T-cell (primary cell): ENCODE results near the gene TMEM178A. TPM values are rescaled to one million over a fixed set of nuclear protein-coding genes. Genes with fewer than 3 reads are reported as not detected.

Experiments
- ATAC-seq, 4 experiments: fragments of 200-7000 bp in 3 of 4; fragments of 150-1000 bp in 1 of 4; cut with Tn5 transposase; replicated peaks in 1 of 4; 1 replicate in 3 of 4; 2 replicates in 1 of 4; pipeline ENCODE4 v1.10.0; 2021; ENCODE audit warnings: moderate library complexity in 3 of 4, mild to moderate bottlenecking in 2 of 4, moderate number of reproducible peaks in 1 of 4
- CTCF ChIA-PET, 2 donors: fragments of 300-600 bp; sonication (Branson Sonifier 250); formaldehyde crosslinking; loops; one replicate each; lab custom pipeline; 2022; ENCODE audit warnings: antibody characterized with exemption in 2 of 2; lab: Charles Lee
- POLR2A ChIA-PET, 2 donors: fragments of 300-600 bp; sonication (Branson Sonifier 250); formaldehyde crosslinking; loops; one replicate each; lab custom pipeline; 2022; ENCODE audit warnings: antibody characterized with exemption in 2 of 2; lab: Charles Lee
- DNase-seq, 35 experiments: peaks; one replicate each; pipeline versions ENCODE4 v3.0.0 to v3.0.0-alpha.2; 2013 to 2023
- H3K27ac ChIP-seq: one replicate; pipeline ENCODE4 v1.5.1; 2013; ENCODE audit warnings: low read length
- H3K27me3 ChIP-seq, 2 experiments: replicated peaks in 1 of 2; 1 replicate in 1 of 2; 2 replicates in 1 of 2; pipeline versions ENCODE4 v1.6.1 to v1.7.0; 2013; ENCODE audit warnings: low read length in 1 of 2, mixed read lengths in 1 of 2; ENCODE audit not compliant: control insufficient read depth in 2 of 2, insufficient read depth in 2 of 2; ENCODE audit errors: extremely low read depth in 1 of 2
- H3K36me3 ChIP-seq, 2 donors: 1 replicate in 1 of 2; 2 replicates in 1 of 2; pipeline versions ENCODE4 v1.6.1 to v1.7.0; 2013; ENCODE audit warnings: low read length in 1 of 2; ENCODE audit not compliant: control insufficient read depth in 2 of 2, insufficient read depth in 1 of 2; ENCODE audit errors: extremely low read depth in 1 of 2
- H3K4me1 ChIP-seq, 2 experiments: 1 replicate in 1 of 2; 2 replicates in 1 of 2; pipeline versions ENCODE4 v1.6.1 to v1.7.0; 2013; ENCODE audit warnings: low read length in 2 of 2, mixed read lengths in 1 of 2; ENCODE audit not compliant: insufficient read depth in 2 of 2, control insufficient read depth in 1 of 2; ENCODE audit errors: extremely low read depth in 1 of 2
- H3K4me3 ChIP-seq, 2 donors: 1 replicate in 1 of 2; 2 replicates in 1 of 2; pipeline versions ENCODE4 v1.5.1 to v1.7.0; 2013; ENCODE audit warnings: mild to moderate bottlenecking in 2 of 2, low read length in 1 of 2, moderate library complexity in 1 of 2; ENCODE audit not compliant: control insufficient read depth in 1 of 2; ENCODE audit errors: extremely low read depth in 1 of 2
- H3K9me3 ChIP-seq: 2 replicates; pipeline ENCODE4 v1.7.0; 2013
- H3K27ac Mint-ChIP-seq, 2 donors: one replicate each; pipeline ENCODE4 v1.8.0; 2020 to 2021; ENCODE audit warnings: mild to moderate bottlenecking in 2 of 2, mixed read lengths in 2 of 2
- H3K27me3 Mint-ChIP-seq, 2 donors: one replicate each; pipeline ENCODE4 v1.8.0; 2021 to 2022; ENCODE audit warnings: mixed read lengths in 2 of 2
- H3K36me3 Mint-ChIP-seq: one replicate; pipeline ENCODE4 v1.8.0; 2021; ENCODE audit warnings: mixed read lengths
- H3K4me1 Mint-ChIP-seq, 3 donors: one replicate each; pipeline ENCODE4 v1.8.0; 2020 to 2022; ENCODE audit warnings: mixed read lengths in 3 of 3, mild to moderate bottlenecking in 1 of 3
- H3K4me3 Mint-ChIP-seq, 3 donors: one replicate each; pipeline ENCODE4 v1.8.0; 2020 to 2022; ENCODE audit warnings: mild to moderate bottlenecking in 3 of 3, mixed read lengths in 3 of 3, moderate library complexity in 3 of 3
- H3K9me3 Mint-ChIP-seq, 3 donors: one replicate each; pipeline ENCODE4 v1.8.0; 2020 to 2022; ENCODE audit warnings: mixed read lengths in 3 of 3
- WGBS: methylation state at CpG from one replicate; pipeline ENCODE4 v1.1.5; 2013; ENCODE audit warnings: missing lambda C conversion rate; ENCODE audit not compliant: insufficient coverage; 5-methylcytosine and 5-hydroxymethylcytosine counted together
- total RNA-seq, 35 experiments: library from RNA in 6 of 35; stranded (reverse) in 6 of 35; fragments of 120-200 nt in 1 of 35; gene quantifications; one replicate each; pipeline versions ENCODE4 v1.2.1 to v1.2.4 and lab custom pipeline; 2013 to 2026

TMEM178A gene
- total RNA-seq, 5 donors from 2014 or later (not counting 1 experiment from before 2014, with no cell fraction given) = 0.32 to 0.47 (median 0.45) TPM; not detected in 2

GRCh38 chr2:39686456-39686855 lies 20.7 kb downstream of the TMEM178A start:
- Mint-ChIP-seq H3K27ac (no peak overlapping the region), H3K27me3 (peaks cover 25 to 35% of the 10 kb centered on the region in 2 donors), H3K4me3 (no peak overlapping the region), H3K9me3 (peaks cover 0 to 5% (median 4%) of the 10 kb centered on the region in 3 donors), H3K4me1 (no peaks in the 10 kb centered on the region), H3K36me3 (no peaks in the 10 kb centered on the region)
- Histone ChIP-seq H3K27me3 (peaks cover 0 to 12% of the 10 kb centered on the region in 2 experiments), H3K27ac (no peak overlapping the region), H3K36me3 (no peaks in the 10 kb centered on the region), H3K4me3 (no peak overlapping the region), H3K9me3 (no peaks in the 10 kb centered on the region), H3K4me1 (no peaks in the 10 kb centered on the region)
- CTCF ChIA-PET = no interaction called here
- ATAC-seq (no peak), DNase-seq (no peak)
- POLR2A ChIA-PET = no interaction called here
- WGBS = no CpG with 5 or more reads among the region's 6 CpGs

- Mint-ChIP-seq H3K4me1 (no peaks in the 10 kb centered on the region), H3K27ac (no peak overlapping the region), H3K4me3 (no peak overlapping the region), H3K9me3 (peaks cover 0 to 5% (median 4%) of the 10 kb centered on the region in 3 donors), H3K27me3 (peaks cover 25 to 35% of the 10 kb centered on the region in 2 donors), H3K36me3 (no peaks in the 10 kb centered on the region)
- ChIA-PET POLR2A (interaction anchor here in 1 of 2 donors (0.6 kb wide), 1 partner anchor 629 kb away, joined by 3 read pairs; no protein-coding TSS in a partner anchor), CTCF (no interaction called here)
- DNase-seq (no peak), ATAC-seq (no peak)
- no peak overlapping the region for H3K4me3 ChIP-seq
- WGBS = 67% methylated on average over 1 of the region's 2 CpGs
- H3K9me3 ChIP-seq = no peaks in the 10 kb centered on the region
- H3K4me1 ChIP-seq = no peaks in the 10 kb centered on the region
- H3K27me3 ChIP-seq = peaks cover 0 to 12% of the 10 kb centered on the region in 2 experiments
- no peak overlapping the region for H3K27ac ChIP-seq
- H3K36me3 ChIP-seq = no peaks in the 10 kb centered on the region
Observed at GRCh38 chr2:39688181-39688580, 22.5 kb downstream of the TMEM178A start.

- CTCF ChIA-PET = interaction anchor here in 1 of 2 donors (0.5 kb wide), 1 partner anchor 29 kb away, joined by 3 read pairs; no protein-coding TSS in a partner anchor
Observed at GRCh38 chr2:39689272-39689841, 23.6 kb downstream of the TMEM178A start.

GRCh38 chr2:39689876-39690275 lies 24.2 kb downstream of the TMEM178A start:
- WGBS = 68% methylated on average over 3 of the region's 6 CpGs
- Mint-ChIP-seq H3K4me1 (no peaks in the 10 kb centered on the region), H3K4me3 (no peak overlapping the region), H3K9me3 (peaks cover 0 to 5% (median 4%) of the 10 kb centered on the region in 3 donors), H3K27me3 (peaks cover 20 to 25% of the 10 kb centered on the region in 2 donors), H3K27ac (no peak overlapping the region), H3K36me3 (no peaks in the 10 kb centered on the region)
- H3K9me3 ChIP-seq = no peaks in the 10 kb centered on the region
- H3K27ac ChIP-seq = no peak overlapping the region
- H3K27me3 ChIP-seq = peaks cover 0 to 9% of the 10 kb centered on the region in 2 experiments
- no peak for ATAC-seq
- no peaks in the 10 kb centered on the region for H3K36me3 ChIP-seq
- H3K4me3 ChIP-seq = no peak overlapping the region
- no peaks in the 10 kb centered on the region for H3K4me1 ChIP-seq
- DNase-seq = no peak
- ChIA-PET POLR2A (no interaction called here), CTCF (no interaction called here)

More at GRCh38 chr2:39689272-39689841, 23.6 kb downstream of the TMEM178A start:
- Histone ChIP-seq H3K9me3 (no peaks in the 10 kb centered on the region), H3K27ac (no peak overlapping the region), H3K36me3 (no peaks in the 10 kb centered on the region), H3K4me3 (no peak overlapping the region), H3K27me3 (peaks cover 0 to 12% of the 10 kb centered on the region in 2 experiments), H3K4me1 (no peaks in the 10 kb centered on the region)
- H3K27ac Mint-ChIP-seq = no peak overlapping the region
- H3K27me3 Mint-ChIP-seq = peaks cover 25 to 30% of the 10 kb centered on the region in 2 donors
- peaks cover 0 to 5% (median 4%) of the 10 kb centered on the region in 3 donors for H3K9me3 Mint-ChIP-seq
- DNase-seq (no peak), ATAC-seq (no peak)
- H3K4me3 Mint-ChIP-seq = no peak overlapping the region
- H3K4me1 Mint-ChIP-seq = no peaks in the 10 kb centered on the region
- POLR2A ChIA-PET = no interaction called here
- WGBS = no CpG with 5 or more reads among the region's 1 CpG
- H3K36me3 Mint-ChIP-seq = no peaks in the 10 kb centered on the region

- CTCF ChIA-PET = no interaction called here
- 80% methylated on average over 1 of the region's 1 CpG for WGBS
- DNase-seq (no peak), ATAC-seq (no peak)
- Histone ChIP-seq H3K9me3 (no peaks in the 10 kb centered on the region), H3K36me3 (no peaks in the 10 kb centered on the region), H3K4me3 (no peak overlapping the region), H3K4me1 (no peaks in the 10 kb centered on the region), H3K27ac (no peak overlapping the region), H3K27me3 (no peaks in the 10 kb centered on the region)
- Mint-ChIP-seq H3K27me3 (peaks cover 11 to 20% of the 10 kb centered on the region in 2 donors), H3K4me1 (no peaks in the 10 kb centered on the region), H3K9me3 (peaks cover 0 to 5% (median 4%) of the 10 kb centered on the region in 3 donors), H3K4me3 (no peak overlapping the region), H3K27ac (no peak overlapping the region), H3K36me3 (no peaks in the 10 kb centered on the region)
- POLR2A ChIA-PET = no interaction called here
Observed at GRCh38 chr2:39693245-39693644, 27.5 kb downstream of the TMEM178A start.

GRCh38 chr2:39696101-39696553 lies 30.4 kb downstream of the TMEM178A start:
- Histone ChIP-seq H3K27me3 (peaks cover 0 to 2% of the 10 kb centered on the region in 2 experiments), H3K27ac (no peak overlapping the region), H3K4me3 (no peak overlapping the region), H3K9me3 (peaks cover 4% of the 10 kb centered on the region), H3K4me1 (no peaks in the 10 kb centered on the region), H3K36me3 (no peaks in the 10 kb centered on the region)
- no peaks in the 10 kb centered on the region for H3K4me1 Mint-ChIP-seq
- DNase-seq = no peak
- H3K27ac Mint-ChIP-seq = no peak overlapping the region
- H3K4me3 Mint-ChIP-seq = no peak overlapping the region
- H3K27me3 Mint-ChIP-seq = peaks cover 0 to 14% of the 10 kb centered on the region in 2 donors
- CTCF ChIA-PET = no interaction called here
- POLR2A ChIA-PET = no interaction called here
- no CpG with 5 or more reads among the region's 4 CpGs for WGBS
- ATAC-seq = no peak
- H3K9me3 Mint-ChIP-seq = peaks cover 6 to 15% (median 6%) of the 10 kb centered on the region in 3 donors
- H3K36me3 Mint-ChIP-seq = no peaks in the 10 kb centered on the region
